H54 (cell line): ENCODE data around the gene MYPN.
"Not testable (repeated sequence)": the region's sequence is repeated elsewhere in the genome, so short reads cannot be mapped to it uniquely, and the experiment has no call there.

Experiments used
- DNase-seq: peaks from one replicate; pipeline ENCODE4 v3.0.0; 2011; ENCODE audit warnings: low spot score, mixed read lengths; ENCODE audit not compliant: insufficient read length
- FAIRE-seq: peaks from 3 replicates; lab custom pipeline; 2011; peaks lifted over from hg19 to GRCh38; lab: Jason Lieb, UNC
- POLR2A ChIP-seq: IDR thresholded peaks from 2 replicates; pipeline ENCODE4 v1.6.1; 2011; ENCODE audit warnings: low read depth, mild to moderate bottlenecking, low read length

MYPN gene

GRCh38 chr10:68223535-68224165, 114.4 kb downstream of the MYPN start:
- DNase-seq (no peak), FAIRE-seq (no peak)
- no peak for TF ChIP-seq POLR2A

- DNase-seq, result no peak
- TF ChIP-seq POLR2A, result no peak
- FAIRE-seq, result peak; percentile 80
Observed at GRCh38 chr10:68224810-68225209, 115.5 kb downstream of the MYPN start.

- no peak for TF ChIP-seq POLR2A
- FAIRE-seq (no peak), DNase-seq (no peak)
Observed at GRCh38 chr10:68230268-68230667, 121.0 kb downstream of the MYPN start.

GRCh38 chr10:68231106-68231816, 122.0 kb downstream of the MYPN start:
- DNase-seq (peak; percentile 97), FAIRE-seq (peak; percentile 61)
- TF ChIP-seq POLR2A, result peak; percentile 54

DNA sequence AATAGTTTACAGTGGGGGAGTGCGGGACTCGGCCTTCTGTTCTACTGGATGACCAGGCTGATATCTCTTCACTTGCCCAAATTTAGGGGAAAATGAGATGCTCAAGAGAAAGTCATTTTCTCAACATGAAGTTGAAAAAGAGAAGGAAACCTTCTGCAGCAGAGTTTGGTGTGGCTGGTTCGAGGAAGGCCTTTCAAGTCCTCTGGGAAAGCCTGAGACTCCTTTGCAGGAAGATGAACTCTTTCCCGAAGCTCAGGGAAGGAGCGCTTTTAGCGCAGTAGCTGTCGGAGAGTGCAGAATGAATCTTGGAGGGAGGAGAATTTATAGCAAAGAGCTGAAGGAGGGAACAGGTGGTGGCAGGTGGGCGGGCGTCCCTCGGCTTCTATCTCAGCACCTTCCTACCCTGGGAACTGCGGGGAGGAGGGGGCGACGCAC, 122.5 kb downstream of the MYPN start, which contains the start of gene ATOH7:
ATOH7 (minus strand) TSS at position 297 of the 435 bp plus-strand sequence. CDS start 436 bp downstream, outside the sequence.
- TF ChIP-seq POLR2A, result no peak
- DNase-seq (no peak), FAIRE-seq (no peak)

GRCh38 chr10:68233046-68233445, 123.8 kb downstream of the MYPN start:
- FAIRE-seq (no peak), DNase-seq (no peak)
- no peak for TF ChIP-seq POLR2A

- no peak for FAIRE-seq
- no peak for DNase-seq
- no peak for TF ChIP-seq POLR2A
Observed at GRCh38 chr10:68235111-68235510, 125.8 kb downstream of the MYPN start.

- TF ChIP-seq POLR2A, result no peak
- DNase-seq (no peak), FAIRE-seq (no peak)
Observed at GRCh38 chr10:68235581-68235980, 126.3 kb downstream of the MYPN start.

GRCh38 chr10:68237173-68237572, 127.9 kb downstream of the MYPN start:
- DNase-seq (no peak), FAIRE-seq (no peak)
- TF ChIP-seq POLR2A, result no peak

DNA sequence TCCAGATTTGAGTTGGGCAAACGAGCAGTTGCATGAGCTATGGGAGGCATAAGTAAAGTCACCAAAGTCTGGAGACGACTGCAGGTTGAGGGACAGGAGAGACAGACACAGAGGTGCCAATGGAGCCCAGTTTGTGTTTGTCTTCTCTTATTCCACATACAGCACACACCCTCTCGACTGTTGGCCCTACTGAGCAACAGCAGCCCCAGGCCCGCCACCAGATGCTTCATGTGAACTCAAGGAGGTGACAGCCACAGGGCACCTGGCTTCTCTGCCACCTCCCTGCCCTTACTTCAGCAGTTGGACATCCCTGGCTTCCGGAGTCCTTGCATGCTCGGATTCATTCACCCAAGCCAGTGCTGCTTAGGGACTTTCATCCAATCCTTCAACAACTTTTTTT, 129.1 kb downstream of the MYPN start:
- DNase-seq (no peak), FAIRE-seq (no peak)
- TF ChIP-seq POLR2A, result no peak

- DNase-seq (no peak), FAIRE-seq (no peak)
- TF ChIP-seq POLR2A, result no peak
Observed at GRCh38 chr10:68239069-68239468, 129.8 kb downstream of the MYPN start.

DNA sequence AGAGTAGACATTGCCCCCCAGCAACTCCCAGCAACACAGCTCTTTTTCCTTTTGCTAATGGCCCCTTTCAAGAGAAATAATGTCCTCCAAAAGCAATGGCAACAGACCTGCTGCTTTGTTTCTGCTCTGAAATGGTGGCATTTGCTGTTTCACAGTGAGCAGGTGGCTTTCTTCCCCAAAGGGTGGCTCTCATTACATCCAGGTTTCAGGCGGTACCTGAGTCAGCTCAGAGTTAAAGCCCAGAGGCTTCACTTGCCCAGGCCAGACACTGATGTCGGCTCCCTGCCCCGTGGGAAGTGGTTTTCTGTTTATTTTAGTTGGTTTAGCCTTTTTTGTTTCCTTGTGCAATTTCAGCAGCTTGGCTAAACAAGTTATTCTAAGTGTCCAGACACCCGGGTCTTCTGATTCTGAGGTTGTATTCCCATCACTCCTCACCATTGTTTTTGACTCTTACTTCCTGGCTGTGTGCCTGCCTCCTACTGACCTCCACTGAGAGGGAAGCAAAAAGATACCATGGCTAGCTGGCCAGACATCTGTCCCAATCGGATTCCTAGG, 130.4 kb downstream of the MYPN start:
- TF ChIP-seq POLR2A, result no peak
- DNase-seq (no peak), FAIRE-seq (no peak)

DNA sequence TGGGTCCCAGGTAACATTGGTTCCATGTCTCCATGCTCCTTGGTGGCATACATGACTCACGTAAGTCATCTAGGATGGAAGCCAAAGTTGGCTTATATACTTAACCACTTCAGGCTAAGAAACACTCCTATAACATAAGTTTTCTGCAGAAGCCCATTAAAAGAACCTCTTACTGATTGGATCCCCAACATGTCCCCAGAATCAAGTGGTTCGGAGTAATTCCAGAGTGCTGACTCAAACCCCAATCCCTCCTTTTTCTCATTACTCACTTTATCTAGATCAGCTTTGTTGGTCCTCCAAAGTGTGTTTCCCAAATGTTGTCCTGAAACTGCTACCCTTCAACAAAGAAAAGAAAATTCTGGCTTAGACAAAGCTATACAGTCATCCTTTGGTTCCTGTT, 132.8 kb downstream of the MYPN start:
- FAIRE-seq, result no peak
- no peak for DNase-seq
- no peak for TF ChIP-seq POLR2A

DNA sequence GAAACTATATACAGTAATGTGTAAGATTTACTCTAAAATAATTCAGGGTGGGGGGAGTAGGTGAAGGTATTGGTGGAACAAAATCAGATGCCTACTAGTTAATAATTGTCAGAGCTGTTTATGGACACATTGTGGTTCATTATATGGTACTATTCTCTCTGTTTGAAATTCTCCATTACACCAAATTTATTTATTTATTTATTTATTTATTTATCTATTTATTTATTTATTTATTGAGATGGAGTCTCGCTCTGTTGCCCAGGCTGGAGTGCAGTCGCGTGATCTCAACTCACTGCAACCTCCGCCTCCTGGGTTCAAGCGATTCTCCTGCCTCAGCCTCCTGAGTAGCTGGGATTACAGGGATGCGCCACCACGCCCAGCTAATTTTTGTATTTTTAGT, 137.1 kb downstream of the MYPN start:
- FAIRE-seq, DNase-seq: not testable (repeated sequence)
